Measurements from ENCODE around the gene SETD7. TPM values are rescaled to one million over a fixed set of nuclear protein-coding genes. Genes with fewer than 3 reads are reported as not detected.

SETD7 gene
- polyA plus RNA-seq, 3 donors, result 14.1 to 16.8 (median 15.4) TPM

- no peak for DNase-seq
- H3K9me3 Mint-ChIP-seq, result peaks cover 0 to 4% (median 0%) of the 10 kb centered on the region in 7 donors
- no peak overlapping the region for H3K4me2 ChIP-seq (replicated peaks; ENCODE audit: extremely low read depth, low read length, poor library complexity, severe bottlenecking)
- intact Hi-C loops (cut with micrococcal nuclease), result no loop called here
- H3K79me2 ChIP-seq (ENCODE audit: insufficient read depth, low read length), result no peaks in the 10 kb centered on the region
- no peaks in the 10 kb centered on the region for H4K20me1 ChIP-seq (ENCODE audit: insufficient read depth, low read length)
- H3K4me3 ChIP-seq (replicated peaks in 1 of 3; ENCODE audit: low read depth in 2 of 3, low read length in 3 of 3), result no peak overlapping the region
- H3K4me1 ChIP-seq (ENCODE audit: control insufficient read depth in 1 of 2, insufficient read depth in 2 of 2, low read length in 2 of 2), result no peaks in the 10 kb centered on the region
- H3K4me1 Mint-ChIP-seq, result peaks cover 2% of the 10 kb centered on the region
- no peak overlapping the region for H2AFZ ChIP-seq (ENCODE audit: insufficient read depth, low read depth, low read length, poor library complexity, severe bottlenecking)
- H3K27me3 Mint-ChIP-seq (ENCODE audit: low read depth in 3 of 3), result peaks cover 0 to 1% (median 0%) of the 10 kb centered on the region in 3 donors
- WGBS (ENCODE audit: insufficient coverage), result 100% methylated on average over 1 of the region's 2 CpGs
- no peak overlapping the region for H3K4me3 Mint-ChIP-seq
- no peak overlapping the region for H3K27ac Mint-ChIP-seq
- no peak overlapping the region for H3K27ac ChIP-seq (ENCODE audit: low read depth in 1 of 2, low read length in 2 of 2)
- no peak overlapping the region for H3K9ac ChIP-seq (ENCODE audit: insufficient read depth, low read length, poor library complexity, severe bottlenecking)
- no peaks in the 10 kb centered on the region for H3K9me3 ChIP-seq (replicated peaks in 1 of 2; ENCODE audit: control insufficient read depth in 1 of 2, insufficient read depth in 1 of 2, low read length in 2 of 2)
- H3K36me3 ChIP-seq (replicated peaks in 1 of 2; ENCODE audit: control insufficient read depth in 1 of 2, insufficient read depth in 2 of 2, low read length in 2 of 2), result no peaks in the 10 kb centered on the region
- TF ChIP-seq CTCF (IDR thresholded peaks at IDR 0.05), result no peak
- H3K27me3 ChIP-seq (ENCODE audit: control insufficient read depth in 2 of 2, insufficient read depth in 2 of 2, low read length in 2 of 2), result no peaks in the 10 kb centered on the region
- H3K36me3 Mint-ChIP-seq, result peaks cover 0 to 3% of the 10 kb centered on the region in 2 donors
Measured at GRCh38 chr4:139492429-139492828, 63.6 kb downstream of the SETD7 start.

- no peak overlapping the region for H3K27ac ChIP-seq (ENCODE audit: low read depth in 1 of 2, low read length in 2 of 2)
- Mint-ChIP-seq H3K36me3 (peaks cover 0 to 3% of the 10 kb centered on the region in 2 donors), H3K4me3 (no peak overlapping the region), H3K4me1 (peaks cover 5% of the 10 kb centered on the region), H3K27ac (no peak overlapping the region), H3K9me3 (peaks cover 0 to 3% (median 0%) of the 10 kb centered on the region in 7 donors), H3K27me3 (ENCODE audit: low read depth in 3 of 3) (peaks cover 0 to 1% (median 0%) of the 10 kb centered on the region in 3 donors)
- no peak for DNase-seq
- no peak for TF ChIP-seq CTCF (IDR thresholded peaks at IDR 0.05)
- H4K20me1 ChIP-seq (ENCODE audit: insufficient read depth, low read length), result no peaks in the 10 kb centered on the region
- H3K79me2 ChIP-seq (ENCODE audit: insufficient read depth, low read length), result no peaks in the 10 kb centered on the region
- H3K4me3 ChIP-seq (replicated peaks in 1 of 3; ENCODE audit: low read depth in 2 of 3, low read length in 3 of 3), result no peak overlapping the region
- H3K9me3 ChIP-seq (replicated peaks in 1 of 2; ENCODE audit: control insufficient read depth in 1 of 2, insufficient read depth in 1 of 2, low read length in 2 of 2), result no peaks in the 10 kb centered on the region
- no peak overlapping the region for H3K9ac ChIP-seq (ENCODE audit: insufficient read depth, low read length, poor library complexity, severe bottlenecking)
- H2AFZ ChIP-seq (ENCODE audit: insufficient read depth, low read depth, low read length, poor library complexity, severe bottlenecking), result no peak overlapping the region
- intact Hi-C loops (cut with micrococcal nuclease), result no loop called here
- no peaks in the 10 kb centered on the region for H3K36me3 ChIP-seq (replicated peaks in 1 of 2; ENCODE audit: control insufficient read depth in 1 of 2, insufficient read depth in 2 of 2, low read length in 2 of 2)
- H3K27me3 ChIP-seq (ENCODE audit: control insufficient read depth in 2 of 2, insufficient read depth in 2 of 2, low read length in 2 of 2), result no peaks in the 10 kb centered on the region
- H3K4me1 ChIP-seq (ENCODE audit: control insufficient read depth in 1 of 2, insufficient read depth in 2 of 2, low read length in 2 of 2), result peaks cover under 1 to 3% of the 10 kb centered on the region in 2 donors
- H3K4me2 ChIP-seq (replicated peaks; ENCODE audit: extremely low read depth, low read length, poor library complexity, severe bottlenecking), result no peak overlapping the region
Measured at GRCh38 chr4:139489638-139490037, 66.4 kb downstream of the SETD7 start.

Measured in CD14-positive monocyte (primary cell).